Activated CD4-positive, alpha-beta T cell treated with anti-CD3 and anti-CD28 coated beads, Interleukin-2, amount 50 U/mL, for 4 hours (primary cell): ENCODE results near the gene HSPA12B.

Experiments
- DNase-seq, 2 experiments: peaks; one replicate each; pipeline ENCODE4 v3.0.0-alpha.2; 2020

HSPA12B gene

DNA sequence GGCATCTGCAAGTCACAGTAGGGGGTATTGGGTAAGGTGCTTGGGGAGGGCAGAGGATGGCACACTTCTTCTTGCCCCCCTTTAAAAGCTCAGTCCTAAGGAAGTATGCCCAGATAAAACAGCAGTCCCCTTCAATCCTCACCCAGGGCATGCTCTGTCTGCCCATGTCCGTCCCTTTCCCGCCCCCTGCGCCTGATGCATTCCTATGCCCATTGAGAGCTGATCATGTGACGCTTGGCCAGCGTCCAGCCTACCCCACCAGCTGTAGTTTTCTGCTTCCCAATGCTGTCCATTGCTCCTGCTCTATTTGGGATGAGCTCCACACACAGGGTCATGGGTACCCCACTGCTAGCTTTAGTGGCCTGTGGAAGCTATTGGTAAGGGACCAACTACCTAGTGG, 28.4 kb upstream of the HSPA12B start:
- no peak for DNase-seq

DNA sequence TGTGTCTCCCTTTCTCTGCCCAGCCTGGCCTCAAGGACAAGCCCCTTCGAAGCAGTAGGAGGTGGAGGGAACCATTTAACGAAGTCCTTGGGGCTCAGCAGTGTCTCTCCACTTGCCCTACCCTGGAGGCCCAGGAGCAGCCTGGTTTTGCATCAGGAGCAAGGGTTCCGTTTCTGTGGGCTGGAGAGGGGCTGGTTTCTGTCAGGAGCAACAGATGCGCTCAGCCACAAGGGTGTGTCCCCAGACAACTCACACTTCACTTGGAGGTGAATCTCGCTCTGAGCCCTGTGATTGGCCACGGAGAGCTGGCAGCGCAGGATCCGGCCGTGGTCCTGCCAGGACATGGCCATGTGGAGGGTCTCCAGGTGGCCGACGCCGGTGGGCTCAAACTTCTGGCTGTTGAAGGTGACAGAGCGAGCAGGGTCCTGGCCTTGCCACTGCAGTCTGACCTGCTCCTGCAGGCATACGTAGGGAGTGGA, 27.0 kb upstream of the HSPA12B start:
- DNase-seq: no peak

DNA sequence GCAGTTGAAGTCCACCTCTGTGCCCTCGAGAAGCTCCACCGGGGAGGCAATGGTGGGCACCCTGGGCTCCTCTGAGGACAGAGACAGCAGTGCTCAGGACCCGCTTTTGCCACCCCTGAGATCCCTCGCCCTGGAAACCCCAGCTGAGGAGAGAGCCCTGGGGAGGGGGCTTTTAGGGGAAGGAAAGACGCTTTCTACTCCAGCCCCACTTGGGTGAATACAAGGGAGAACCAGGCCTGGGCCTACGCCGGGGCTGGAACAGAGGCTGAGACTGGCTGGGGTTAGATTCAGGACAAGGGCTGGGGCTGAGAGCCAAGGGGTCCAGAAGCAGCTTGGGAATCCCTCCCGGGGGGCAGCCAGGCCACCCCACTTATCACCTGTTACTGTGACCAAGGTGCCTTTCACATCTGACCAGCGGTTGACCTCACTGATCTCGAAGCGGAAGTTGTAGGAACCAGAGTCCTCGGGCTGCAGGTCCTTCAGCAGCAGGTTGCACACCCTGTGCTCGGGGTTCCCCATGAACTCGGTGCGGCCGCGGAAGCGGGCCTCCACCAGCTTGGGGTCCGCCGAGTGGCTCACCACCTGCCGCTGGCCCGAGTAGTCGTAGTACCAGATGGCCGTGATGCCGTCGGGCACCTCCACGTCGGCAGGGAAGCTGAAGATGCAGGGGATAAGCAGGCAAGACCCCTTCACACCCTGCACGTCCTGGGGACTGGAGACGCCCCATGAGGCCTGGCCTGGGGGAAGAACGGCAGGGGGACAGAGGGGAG, 26.3 kb upstream of the HSPA12B start:
- no peak for DNase-seq

DNA sequence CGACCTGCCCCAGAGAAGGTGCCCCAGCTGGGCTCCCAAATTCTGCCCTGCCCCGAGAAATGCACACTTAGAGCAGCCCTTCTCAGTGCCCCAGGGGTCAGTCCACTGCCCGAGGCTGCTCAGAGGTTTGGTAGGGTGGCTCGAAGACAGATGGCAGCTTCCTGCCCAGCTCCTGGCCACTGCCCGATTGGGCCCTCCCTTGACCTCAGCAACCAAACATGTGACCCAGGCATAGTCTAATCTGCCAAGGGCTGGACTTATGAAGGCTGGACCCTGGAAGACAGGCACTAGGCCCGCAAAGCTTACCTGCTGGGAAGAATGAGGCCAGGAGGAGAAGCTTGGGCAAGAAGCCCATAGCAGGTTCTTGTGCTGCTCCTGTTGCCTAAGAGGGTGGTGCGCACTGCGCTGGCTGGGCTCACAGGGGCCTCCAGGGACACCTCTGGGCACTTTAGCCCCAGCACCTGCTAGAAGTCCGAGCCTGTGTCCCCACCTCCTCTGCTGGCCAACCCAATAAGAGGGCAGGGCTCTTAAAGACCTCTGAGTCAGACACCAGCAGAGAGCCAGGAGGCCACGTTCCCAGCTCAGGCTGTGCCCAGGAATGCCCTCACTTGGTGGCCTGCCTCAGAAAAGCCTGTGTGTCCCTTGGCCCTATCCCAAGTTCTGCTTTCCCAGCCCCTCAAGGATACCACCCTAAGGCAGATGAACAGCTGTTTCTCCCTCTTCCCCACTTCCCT, 25.5 kb upstream of the HSPA12B start:
- DNase-seq: no peak

DNA sequence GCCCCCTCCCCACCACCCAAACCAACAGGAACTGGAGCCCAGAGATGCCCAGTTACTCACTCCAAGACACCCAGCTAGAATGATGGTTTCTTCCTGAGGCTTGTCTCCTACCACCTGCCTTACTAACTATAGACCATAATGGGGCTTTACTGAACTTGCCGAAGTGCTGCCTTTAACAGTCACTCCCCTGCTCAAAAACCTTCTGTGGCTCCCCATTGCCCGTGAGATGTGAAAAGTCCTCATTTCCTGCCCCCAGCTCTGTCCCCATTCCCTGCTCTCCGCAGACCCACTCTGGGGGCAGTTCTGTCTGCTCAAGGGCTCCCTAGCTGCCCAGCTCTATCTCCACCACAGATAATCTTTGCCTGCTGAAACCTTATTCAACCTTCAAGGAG, 25.0 kb upstream of the HSPA12B start:
- no peak for DNase-seq

DNA sequence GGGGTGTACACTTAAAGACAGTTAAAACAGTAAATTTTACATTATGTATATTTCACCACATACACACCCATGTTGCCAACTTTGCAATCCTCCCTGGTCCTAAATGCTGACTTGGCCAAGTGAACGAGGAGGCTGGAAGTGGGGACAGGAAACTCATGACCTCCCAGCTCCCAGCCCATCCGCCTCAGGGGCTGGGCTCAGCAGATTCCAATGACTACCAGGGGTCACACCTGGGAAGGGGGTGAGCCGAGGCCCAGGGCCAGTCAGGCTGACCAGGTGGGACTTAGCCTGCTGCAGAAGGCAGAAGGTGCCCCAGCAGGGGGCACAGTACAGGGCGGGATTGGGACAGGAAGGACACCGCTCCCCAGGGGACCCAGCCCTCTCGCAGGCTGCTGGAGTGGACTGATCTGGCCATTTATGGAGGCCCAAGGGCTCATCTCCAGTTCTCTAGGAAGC, 22.4 kb upstream of the HSPA12B start:
- DNase-seq: no peak

DNA sequence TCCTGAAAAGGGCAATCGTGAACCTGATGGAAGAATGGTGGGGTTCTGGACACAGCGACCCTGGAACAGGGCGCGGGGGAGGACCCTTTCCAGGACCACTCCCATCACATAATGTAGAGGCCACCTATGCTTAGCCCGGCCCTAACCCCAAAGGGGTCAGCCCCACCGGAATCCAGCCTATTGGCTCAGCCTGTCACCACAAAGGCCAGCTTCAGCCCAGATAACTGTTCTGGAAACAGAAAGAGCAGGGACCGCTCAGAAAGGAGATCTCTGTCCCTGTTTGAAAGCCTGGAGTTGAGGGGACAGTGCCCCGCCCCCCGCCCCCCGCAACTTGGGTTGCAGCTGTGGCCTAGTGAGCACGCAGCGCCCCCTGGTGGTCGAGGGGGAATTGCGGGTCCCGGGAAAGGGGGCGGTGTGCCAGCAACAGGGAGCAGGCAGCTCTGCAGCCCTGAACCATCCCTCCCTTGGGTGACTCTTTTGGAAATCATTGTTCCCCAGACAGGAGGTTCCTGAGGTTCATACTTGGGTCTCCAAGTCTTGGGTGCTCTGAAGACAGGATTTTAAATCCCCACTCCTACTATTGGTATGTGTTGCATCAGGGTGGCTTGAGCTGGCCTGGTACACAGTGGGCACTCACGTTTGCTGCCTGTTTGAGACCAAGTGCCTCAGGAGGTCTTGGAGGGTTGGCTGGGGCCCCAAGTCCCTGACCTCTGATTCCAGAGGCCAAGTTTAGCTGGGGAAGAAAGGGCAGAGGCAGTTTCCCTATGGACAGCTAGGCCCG, 21.6 kb upstream of the HSPA12B start:
- DNase-seq: peak; percentile 65 to 69

DNA sequence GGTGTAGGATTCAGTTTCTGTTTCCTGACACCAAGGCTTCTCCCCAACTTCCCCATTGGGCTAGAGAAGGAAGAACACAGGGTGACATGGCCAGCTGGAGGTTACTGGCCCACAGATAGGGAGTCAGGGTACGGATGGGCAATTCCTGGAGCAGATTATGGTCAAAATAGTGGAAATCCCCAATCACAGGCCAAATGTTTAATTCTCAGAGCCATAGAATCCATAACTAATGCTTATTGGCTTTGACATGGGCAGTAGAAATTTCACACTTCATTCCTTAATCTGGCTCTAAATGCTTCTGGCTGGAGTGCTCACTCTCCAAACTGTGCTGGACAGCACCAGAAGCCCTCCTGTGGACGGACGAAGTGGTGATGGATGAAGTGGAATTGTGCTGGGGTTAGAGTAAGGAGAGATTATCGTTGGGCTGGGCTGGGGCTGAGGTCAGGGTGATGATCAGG, 21.0 kb upstream of the HSPA12B start:
- no peak for DNase-seq

DNA sequence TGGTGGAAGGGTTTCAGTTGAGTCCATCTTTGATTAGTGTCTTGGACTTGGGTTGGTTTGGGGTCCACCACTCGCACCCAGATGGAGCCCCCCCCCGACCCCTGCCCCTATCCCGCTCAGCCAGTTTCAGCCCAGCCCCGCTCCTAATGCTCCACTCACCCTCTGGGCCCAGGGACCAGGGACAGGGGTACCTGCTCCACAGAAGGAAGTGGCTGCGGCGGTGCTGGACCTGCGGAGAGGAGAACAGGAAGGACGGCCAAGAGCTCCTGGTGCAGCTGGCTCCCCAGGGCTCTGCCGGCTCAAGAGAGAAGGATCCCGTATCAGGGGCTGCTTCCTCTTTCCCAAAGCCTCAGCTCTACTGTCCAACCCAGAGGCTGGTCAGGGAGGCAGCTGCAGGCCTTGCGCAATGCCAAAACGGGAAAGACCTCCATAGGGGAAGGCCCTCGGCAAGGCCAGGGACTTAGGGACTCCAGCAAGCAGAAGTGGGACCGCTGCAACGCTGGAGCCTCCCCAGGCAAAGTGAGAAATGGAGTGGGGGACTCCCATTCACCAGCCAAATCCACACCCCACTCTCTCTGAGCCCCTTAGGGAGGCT, 20.1 kb upstream of the HSPA12B start, which contains the start of gene SIGLEC1:
TSS of gene SIGLEC1 (minus strand) at position 322 of the 595 bp plus-strand sequence. CDS start 5,472 bp downstream, outside the sequence.
- DNase-seq: no peak

DNA sequence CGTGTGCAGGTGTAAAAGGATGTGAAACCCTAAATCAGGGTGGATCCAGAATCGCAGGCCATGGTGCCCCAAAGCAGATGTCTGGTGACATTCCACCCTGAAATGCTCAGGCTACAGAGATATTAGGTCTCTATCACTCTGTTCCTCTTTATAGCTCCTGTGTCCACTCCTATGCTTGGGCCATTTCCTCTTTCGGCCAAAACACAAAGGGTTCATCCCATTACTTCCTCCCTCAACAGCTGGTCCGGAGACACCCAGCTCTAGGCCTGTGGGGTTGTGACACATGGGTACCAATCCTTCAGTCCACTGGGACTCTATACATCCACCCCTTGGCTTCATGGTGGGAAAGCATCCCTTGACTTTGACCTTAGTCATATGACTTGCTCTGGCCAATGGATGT, 18.4 kb upstream of the HSPA12B start:
- DNase-seq: no peak

DNA sequence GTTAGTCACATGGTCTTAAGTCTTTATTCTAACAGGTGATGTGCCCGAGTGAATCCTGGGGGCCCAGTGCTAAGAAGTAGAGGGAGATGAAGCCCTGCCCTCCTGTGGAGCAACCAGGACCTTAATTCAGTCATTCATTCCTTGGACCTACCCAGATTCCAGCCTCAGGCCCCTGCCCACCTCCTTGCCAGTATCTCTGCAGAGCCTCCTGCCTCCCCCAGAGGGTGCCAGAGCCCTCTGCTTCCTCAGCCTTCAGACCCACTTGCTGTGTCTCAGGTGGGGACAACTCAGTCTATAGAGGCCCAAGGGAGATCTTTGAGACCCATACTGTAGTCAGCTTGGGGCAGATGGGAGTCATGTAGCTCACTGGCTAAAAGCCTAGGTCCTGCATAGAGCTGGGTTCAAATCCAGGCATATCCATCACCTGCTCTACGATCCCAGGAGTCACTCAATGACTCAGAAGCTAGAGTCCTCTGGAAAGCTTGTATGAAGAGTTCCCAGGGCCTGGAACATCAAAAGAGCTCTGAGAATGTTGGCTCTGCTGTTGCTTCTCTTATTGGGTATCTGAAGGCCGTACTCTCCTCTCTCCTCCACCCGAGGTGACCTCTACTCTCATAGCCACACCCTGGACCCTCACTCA, 16.2 kb upstream of the HSPA12B start:
- no peak for DNase-seq

DNA sequence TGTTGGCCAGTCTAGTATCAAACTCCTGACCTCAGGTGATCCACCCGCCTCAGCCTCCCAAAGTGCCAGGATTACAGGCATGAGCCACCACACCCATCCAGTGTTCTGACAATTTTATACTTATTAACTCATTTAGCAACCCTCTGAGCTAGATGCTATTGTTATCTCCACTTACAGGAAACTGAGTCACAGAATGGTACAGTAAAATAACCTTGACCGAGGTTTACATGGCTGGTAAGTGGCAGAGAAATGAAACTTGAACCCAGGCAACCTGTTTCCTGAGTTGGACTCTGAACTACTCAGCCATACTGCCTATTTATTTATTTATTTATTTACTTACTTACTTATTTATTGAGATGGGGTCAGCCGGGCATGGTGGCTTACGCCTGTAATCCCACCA, 13.4 kb upstream of the HSPA12B start:
- DNase-seq: no peak

DNA sequence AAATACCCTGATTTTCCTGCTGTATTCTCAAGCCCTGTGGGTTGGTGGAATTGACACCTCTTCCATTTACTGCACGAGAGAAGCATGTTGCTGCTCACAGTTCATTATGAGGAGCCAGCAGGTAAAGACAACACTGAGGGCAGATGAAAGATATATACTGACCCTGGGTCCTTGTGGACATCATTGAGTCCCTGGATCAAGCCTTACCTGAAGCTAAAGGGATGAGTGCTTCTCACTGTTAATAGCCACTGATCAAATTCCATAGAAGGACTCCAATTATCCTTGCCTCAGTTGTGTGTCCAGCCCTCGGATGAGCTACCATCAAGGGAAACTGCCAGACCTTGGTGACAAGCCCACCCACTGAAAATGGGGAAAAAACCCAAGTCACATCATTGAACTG, 12.4 kb upstream of the HSPA12B start:
- no peak for DNase-seq

DNA sequence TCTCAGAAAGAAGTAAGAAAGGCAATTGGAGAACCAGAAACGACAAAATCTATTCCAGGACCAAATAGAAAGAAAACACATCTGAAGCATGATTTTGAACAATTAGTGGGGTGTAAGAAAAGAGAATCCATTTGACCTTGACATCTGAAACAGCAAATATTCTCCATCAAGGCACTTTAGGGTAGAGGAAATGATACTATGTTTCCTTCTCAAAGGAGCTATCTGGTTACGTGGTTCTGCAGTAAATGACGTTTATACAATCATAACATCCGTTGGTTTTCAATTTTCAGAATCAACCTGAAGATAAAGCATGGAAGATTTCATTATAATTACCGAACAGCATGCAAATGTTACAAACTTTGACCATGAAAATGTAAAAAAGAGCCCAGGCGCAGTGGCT, 11.9 kb upstream of the HSPA12B start:
- DNase-seq: no peak

DNA sequence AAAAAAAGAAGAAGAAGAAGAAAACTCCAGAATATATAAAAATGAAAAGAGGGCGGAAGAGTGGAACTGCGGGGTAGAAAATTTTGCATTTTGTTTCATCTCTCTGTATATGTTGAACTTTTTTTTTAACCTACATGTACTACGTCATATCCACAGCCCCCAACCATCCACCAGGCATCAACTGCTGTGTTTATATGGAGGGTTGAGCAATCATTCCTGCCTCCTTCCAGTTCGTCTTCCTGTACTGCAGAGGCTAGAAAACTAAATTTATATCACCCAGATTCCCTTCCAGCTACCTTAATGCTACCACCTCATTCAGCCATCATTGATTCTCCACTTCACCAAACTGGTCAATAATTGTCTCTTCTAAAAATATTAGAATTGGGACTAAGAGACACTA, 10.6 kb upstream of the HSPA12B start:
- no peak for DNase-seq

DNA sequence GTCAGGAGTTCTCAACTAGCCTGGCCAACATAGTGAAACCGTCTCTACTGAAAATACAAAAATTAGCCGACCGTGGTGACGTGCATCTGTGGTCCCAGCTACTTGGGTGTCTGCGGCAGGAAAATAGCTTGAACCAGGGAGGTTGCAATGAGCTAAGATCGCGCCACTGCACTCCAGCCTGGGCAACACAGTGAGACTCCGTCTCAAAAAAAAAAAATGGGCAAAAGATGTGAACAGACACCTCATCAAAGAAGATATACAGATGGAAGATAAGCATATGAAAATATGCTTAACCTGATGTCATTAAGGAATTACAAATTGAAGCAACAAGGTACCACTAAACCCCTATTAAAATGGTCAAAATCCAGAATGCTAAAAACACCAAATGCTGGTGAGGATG, 9.2 kb upstream of the HSPA12B start:
- DNase-seq: no peak

DNA sequence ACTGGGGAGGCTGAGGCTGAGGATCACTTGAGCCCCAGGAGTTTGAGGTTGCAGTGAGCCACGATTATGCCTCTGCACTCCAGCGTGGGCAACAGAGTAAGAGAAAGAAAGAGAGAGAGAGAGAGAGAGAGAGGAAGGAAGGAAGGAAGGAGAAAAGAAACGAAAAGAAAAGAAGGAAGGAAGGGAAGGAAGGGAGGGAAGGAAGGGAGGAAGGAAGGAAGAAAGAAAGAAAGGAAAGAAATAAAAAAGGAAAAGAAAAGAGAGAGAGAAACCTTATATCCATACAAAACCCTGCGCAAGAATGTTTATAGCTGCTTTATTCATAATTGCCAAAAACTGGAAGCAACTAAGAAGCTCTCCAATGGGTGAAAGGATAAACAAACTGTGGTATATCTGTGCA, 8.1 kb upstream of the HSPA12B start:
- DNase-seq: no peak

DNA sequence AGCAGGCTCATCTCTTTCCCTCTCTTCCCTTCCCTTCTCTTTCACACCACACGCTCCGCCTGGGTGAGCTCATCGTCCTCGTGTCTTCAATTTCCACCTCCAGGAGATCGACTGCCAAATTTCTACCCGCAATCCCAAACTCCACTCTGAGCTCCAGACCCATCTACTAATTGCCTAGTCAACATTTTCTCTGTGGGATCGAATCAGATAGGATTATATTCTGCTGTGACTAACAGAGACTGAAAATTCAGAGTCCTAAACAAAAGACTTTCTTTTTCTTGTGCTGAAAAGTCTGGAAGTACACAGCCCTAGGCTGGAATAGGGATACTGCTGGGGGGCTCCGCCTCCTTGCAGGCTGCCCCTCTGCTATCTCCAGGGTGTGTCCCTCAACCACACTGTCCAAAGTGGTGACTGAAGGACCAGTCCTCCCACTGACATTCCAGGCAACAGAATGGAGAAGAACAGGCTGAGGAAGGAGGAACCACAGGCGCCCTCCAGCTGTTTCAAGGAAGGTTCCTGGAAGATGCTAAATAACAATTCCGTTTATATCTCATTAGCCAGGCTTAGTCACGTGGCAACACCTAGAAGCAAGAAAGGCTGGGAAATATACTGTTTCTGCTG, 5.0 kb upstream of the HSPA12B start:
- no peak for DNase-seq

DNA sequence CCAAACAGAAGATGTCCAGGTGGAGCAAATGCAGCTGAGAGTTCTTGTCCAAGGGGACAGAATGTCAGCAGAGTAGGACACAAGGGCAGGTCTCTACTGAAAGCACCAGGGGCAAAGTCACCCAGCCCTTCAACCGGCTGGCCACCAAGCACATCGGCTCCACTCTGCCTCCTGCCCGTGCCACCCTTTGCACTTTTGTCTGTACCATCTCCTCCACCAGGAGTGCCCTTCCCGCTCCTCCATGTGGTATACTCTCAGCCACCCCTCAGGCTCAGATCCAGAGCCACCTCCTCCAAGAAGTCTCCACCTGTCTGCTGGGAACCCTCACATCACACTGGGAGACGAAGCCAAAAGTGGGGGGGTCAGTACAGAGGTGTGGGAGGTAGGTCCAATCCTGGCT, 4.1 kb upstream of the HSPA12B start:
- no peak for DNase-seq

DNA sequence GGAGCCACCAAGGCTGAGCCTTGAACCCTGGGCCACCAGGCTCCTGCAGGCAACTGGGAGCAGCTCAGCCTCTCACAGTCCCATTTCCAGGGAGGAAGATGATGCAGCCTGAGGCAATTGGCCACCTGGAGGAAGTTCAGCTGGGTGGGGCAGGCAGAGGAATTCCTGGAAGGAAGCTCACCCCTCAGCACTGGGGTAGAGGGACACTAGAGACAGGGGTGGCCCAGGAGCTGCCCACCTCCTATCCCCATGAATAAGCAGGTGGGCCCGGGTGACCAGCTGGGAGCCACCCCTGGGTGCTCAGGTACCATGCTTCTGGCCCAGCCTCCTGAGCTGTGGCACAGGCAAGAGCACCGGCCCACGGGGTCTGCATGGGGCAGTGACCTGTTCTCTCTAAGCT, 3.6 kb upstream of the HSPA12B start:
- DNase-seq: no peak

DNA sequence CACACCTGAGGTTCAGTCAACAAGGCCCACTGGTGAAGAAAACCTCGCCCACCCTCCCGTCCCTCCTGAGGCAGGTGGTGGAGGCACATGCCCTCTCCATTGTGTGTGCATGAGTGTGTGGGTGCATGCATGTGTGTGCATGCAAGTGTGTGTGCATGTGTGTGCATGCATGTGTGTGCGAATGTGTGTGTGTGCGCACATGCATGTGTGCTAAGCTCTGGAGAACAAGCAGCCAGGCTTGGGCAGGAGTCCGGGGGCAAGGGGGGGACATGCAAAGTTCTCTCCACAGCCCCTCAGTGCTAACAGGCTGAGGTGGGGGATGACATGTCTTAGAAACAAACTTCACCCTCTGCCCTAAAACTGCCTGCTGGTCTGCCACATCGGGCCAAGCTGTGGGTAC, 3.1 kb upstream of the HSPA12B start:
- DNase-seq: no peak
